Measurements from ENCODE around the gene MPI. TPM values are rescaled to one million over a fixed set of nuclear protein-coding genes. Genes with fewer than 3 reads are reported as not detected.

Gene MPI
- total RNA-seq, 1 donor from 2014 or later, result 28.2 TPM

GRCh38 chr15:74888716-74889115 is 1.1 kb upstream of the MPI start:
- Mint-ChIP-seq H3K27ac (ENCODE audit: unreplicated experiment) (peak overlapping the region; percentile 74), H3K27me3 (ENCODE audit: low read depth) (no peaks in the 10 kb centered on the region), H3K36me3 (ENCODE audit: low read depth) (no peaks in the 10 kb centered on the region), H3K9me3 (ENCODE audit: low read depth) (no peaks in the 10 kb centered on the region), H3K4me3 (ENCODE audit: unreplicated experiment) (no peak overlapping the region), H3K4me1 (ENCODE audit: low read depth) (peaks cover 28% of the 10 kb centered on the region)
- no peak for DNase-seq (ENCODE audit: low spot score)
- TF ChIP-seq CTCF (IDR thresholded peaks at IDR 0.05), result no peak

GRCh38 chr15:74889390-74889882 is 406 bp upstream of the MPI start:
- peak overlapping the region; percentile 74 for H3K27ac Mint-ChIP-seq (ENCODE audit: unreplicated experiment)
- no peak for DNase-seq (ENCODE audit: low spot score)
- no peak for TF ChIP-seq CTCF (IDR thresholded peaks at IDR 0.05)
- H3K4me3 Mint-ChIP-seq (ENCODE audit: unreplicated experiment), result peak overlapping the region; percentile 88
- peaks cover 28% of the 10 kb centered on the region for H3K4me1 Mint-ChIP-seq (ENCODE audit: low read depth)
- H3K9me3 Mint-ChIP-seq (ENCODE audit: low read depth), result no peaks in the 10 kb centered on the region
- no peaks in the 10 kb centered on the region for H3K27me3 Mint-ChIP-seq (ENCODE audit: low read depth)
- H3K36me3 Mint-ChIP-seq (ENCODE audit: low read depth), result no peaks in the 10 kb centered on the region

GRCh38 chr15:74890665-74890960 is 771 bp downstream of the MPI start:
- no peak for TF ChIP-seq CTCF (IDR thresholded peaks at IDR 0.05)
- Mint-ChIP-seq H3K27me3 (ENCODE audit: low read depth) (no peaks in the 10 kb centered on the region), H3K4me1 (ENCODE audit: low read depth) (peaks cover 23% of the 10 kb centered on the region), H3K36me3 (ENCODE audit: low read depth) (no peaks in the 10 kb centered on the region), H3K27ac (ENCODE audit: unreplicated experiment) (no peak overlapping the region), H3K9me3 (ENCODE audit: low read depth) (no peaks in the 10 kb centered on the region), H3K4me3 (ENCODE audit: unreplicated experiment) (peak overlapping the region; percentile 88)
- DNase-seq (ENCODE audit: low spot score), result no peak

GRCh38 chr15:74891469-74891868 is 1.6 kb downstream of the MPI start:
- no peak for DNase-seq (ENCODE audit: low spot score)
- Mint-ChIP-seq H3K4me1 (ENCODE audit: low read depth) (peaks cover 23% of the 10 kb centered on the region), H3K9me3 (ENCODE audit: low read depth) (no peaks in the 10 kb centered on the region), H3K27me3 (ENCODE audit: low read depth) (no peaks in the 10 kb centered on the region), H3K27ac (ENCODE audit: unreplicated experiment) (no peak overlapping the region), H3K4me3 (ENCODE audit: unreplicated experiment) (no peak overlapping the region), H3K36me3 (ENCODE audit: low read depth) (no peaks in the 10 kb centered on the region)
- no peak for TF ChIP-seq CTCF (IDR thresholded peaks at IDR 0.05)

- H3K36me3 Mint-ChIP-seq (ENCODE audit: low read depth), result no peaks in the 10 kb centered on the region
- H3K27ac Mint-ChIP-seq (ENCODE audit: unreplicated experiment), result peak overlapping the region; percentile 8
- peaks cover 23% of the 10 kb centered on the region for H3K4me1 Mint-ChIP-seq (ENCODE audit: low read depth)
- no peak overlapping the region for H3K4me3 Mint-ChIP-seq (ENCODE audit: unreplicated experiment)
- no peaks in the 10 kb centered on the region for H3K9me3 Mint-ChIP-seq (ENCODE audit: low read depth)
- no peaks in the 10 kb centered on the region for H3K27me3 Mint-ChIP-seq (ENCODE audit: low read depth)
- TF ChIP-seq CTCF (IDR thresholded peaks at IDR 0.05), result no peak
- DNase-seq (ENCODE audit: low spot score), result no peak
Measured at GRCh38 chr15:74892313-74892712, 2.5 kb downstream of the MPI start.
